Cardiac fibroblast (primary cell): ENCODE measurements around the gene IFT57.
A peak's percentile ranks its signal among the peaks of the same experiment; 100 is the strongest.

Source experiments
- DNase-seq, 2 donors: peaks; one replicate each; pipeline versions ENCODE4 v3.0.0 to v3.0.0-alpha.2; 2010; ENCODE audit warnings: low read depth in 2 of 2
- H3K4me3 ChIP-seq, 2 donors: replicated peaks in 1 of 2; 1 replicate in 1 of 2; 2 replicates in 1 of 2; pipeline ENCODE4 v1.5.1; 2011; ENCODE audit warnings: low read depth in 2 of 2, low read length in 2 of 2, mild to moderate bottlenecking in 2 of 2, moderate library complexity in 1 of 2
- TF ChIP-seq, protein P1 (sequence below): IDR thresholded peaks from one replicate; pipeline ENCODE4 v1.5.1; 2011; ENCODE audit warnings: low read depth, mild to moderate bottlenecking, low read length, inconsistent platforms

The IFT57 gene

DNA sequence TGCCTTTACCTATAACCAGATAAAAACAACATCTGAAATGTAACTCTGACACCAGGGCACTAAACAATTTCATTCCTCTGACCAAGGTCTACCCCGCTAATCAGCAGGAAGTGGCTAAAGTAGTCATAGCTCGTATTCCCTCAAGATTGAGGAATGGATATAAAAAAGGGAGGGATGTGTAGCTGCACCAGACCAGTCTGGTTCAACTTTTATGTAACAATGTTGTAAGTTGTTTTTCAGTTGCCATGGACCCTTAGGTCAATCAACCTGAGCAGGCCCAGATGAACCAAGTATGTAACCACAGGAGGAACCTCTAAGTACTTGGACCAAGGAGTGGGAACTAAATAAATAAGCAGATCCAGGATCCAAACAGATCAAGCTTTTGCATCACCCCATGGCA lies 28.4 kb upstream of the IFT57 start:
- DNase-seq: peak; percentile 12 to 18
- no peak overlapping the region for H3K4me3 ChIP-seq
- TF ChIP-seq, protein P1, sequence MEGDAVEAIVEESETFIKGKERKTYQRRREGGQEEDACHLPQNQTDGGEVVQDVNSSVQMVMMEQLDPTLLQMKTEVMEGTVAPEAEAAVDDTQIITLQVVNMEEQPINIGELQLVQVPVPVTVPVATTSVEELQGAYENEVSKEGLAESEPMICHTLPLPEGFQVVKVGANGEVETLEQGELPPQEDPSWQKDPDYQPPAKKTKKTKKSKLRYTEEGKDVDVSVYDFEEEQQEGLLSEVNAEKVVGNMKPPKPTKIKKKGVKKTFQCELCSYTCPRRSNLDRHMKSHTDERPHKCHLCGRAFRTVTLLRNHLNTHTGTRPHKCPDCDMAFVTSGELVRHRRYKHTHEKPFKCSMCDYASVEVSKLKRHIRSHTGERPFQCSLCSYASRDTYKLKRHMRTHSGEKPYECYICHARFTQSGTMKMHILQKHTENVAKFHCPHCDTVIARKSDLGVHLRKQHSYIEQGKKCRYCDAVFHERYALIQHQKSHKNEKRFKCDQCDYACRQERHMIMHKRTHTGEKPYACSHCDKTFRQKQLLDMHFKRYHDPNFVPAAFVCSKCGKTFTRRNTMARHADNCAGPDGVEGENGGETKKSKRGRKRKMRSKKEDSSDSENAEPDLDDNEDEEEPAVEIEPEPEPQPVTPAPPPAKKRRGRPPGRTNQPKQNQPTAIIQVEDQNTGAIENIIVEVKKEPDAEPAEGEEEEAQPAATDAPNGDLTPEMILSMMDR: no peak

DNA sequence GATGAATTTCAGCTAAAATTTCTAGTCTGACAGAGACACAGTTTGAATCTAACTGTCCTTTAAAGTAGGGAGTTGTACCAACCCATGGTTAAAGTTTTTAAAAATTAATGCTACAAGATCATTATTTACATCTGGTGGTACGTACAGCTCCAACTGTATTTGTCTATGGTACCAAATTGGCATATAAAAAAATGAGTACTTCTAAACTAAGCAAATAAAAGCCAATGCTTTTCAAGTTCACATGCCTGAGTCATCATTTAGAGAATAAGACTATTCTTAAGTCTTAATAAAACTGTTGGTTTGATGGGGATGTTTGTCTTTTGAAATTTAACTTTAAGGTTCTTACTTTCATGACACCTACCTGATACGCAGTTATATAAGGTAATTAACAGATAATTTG lies 21.0 kb upstream of the IFT57 start:
- no peak for DNase-seq
- TF ChIP-seq, protein P1: no peak
- H3K4me3 ChIP-seq: no peak overlapping the region

DNA sequence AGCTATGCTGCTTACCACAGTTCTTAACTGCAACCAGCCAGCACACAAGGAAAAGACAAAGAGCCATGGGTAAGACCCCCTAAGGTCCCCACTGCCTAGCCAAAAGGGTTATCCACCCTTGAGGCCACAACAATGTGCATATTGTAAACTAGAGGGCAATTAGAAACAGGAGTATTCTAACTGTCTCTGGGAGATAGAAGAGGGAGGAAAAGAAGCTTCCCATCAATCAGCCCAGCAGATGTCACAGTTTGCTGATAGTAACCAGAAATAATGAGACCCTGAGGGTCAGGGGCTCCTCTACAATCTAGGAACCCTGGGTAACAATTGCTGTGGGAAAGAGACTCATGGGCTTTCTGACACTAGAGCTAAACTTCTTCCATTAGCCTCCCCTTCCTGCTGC lies 20.6 kb upstream of the IFT57 start:
- DNase-seq: no peak
- no peak overlapping the region for H3K4me3 ChIP-seq
- TF ChIP-seq, protein P1: no peak

DNA sequence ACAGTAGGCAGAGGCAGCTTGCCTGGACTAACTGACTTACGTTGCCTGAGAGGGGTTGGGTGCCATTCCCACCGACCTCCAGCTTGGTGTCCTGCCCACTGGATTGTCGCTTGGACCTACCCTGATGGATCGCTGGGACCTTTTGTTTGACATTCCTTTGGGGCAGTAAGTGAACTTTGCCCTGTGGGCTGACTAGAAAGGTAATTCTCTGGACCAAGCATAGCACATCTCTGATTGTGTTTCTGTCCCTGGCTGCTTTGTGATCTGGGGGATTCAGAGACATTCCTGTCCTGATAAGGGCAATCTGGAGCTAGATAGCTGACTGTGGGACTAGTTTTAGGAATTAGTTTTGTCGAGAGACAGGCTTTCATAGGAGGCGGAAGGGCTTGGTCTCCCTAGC lies 19.5 kb upstream of the IFT57 start:
- DNase-seq: no peak
- TF ChIP-seq, protein P1: no peak
- H3K4me3 ChIP-seq: no peak overlapping the region

DNA sequence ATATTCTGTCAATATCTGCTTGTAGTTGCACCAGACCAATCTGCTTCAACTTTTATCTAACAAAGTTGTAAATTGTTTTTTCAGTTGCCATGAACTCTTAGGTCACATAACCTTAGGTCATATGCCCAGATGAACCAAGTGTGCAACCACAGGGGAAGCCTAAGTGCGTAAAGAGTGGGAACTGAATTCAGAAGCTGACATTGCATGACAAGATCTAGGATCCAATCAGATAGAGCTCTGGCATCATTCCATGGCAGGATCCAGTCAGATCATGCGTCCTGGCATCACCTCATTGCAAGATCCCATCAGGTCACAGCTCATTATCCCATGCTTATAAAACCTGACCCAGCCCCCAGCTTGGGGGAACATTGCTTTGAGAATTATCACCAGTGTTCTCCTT lies 18.9 kb upstream of the IFT57 start:
- no peak overlapping the region for H3K4me3 ChIP-seq
- no peak for DNase-seq
- TF ChIP-seq, protein P1: no peak

DNA sequence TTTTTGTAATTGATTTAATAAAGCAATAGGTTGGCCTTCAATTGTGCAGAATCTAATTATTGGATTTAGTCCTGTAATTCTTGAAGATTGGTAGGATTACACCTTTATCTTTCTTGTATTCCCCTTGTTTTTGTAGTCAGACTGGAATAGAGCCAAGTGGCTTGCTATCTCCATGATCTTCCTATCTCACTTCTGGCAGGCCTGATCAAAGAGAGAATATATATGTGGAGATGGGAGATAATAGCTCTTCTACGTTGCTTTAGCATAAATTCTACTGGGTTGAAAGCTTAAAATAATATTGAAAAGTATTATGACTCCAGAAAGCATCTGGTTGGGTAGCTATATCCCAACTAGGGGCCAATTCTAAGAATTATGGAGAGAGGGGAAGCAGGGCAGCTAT lies 16.9 kb upstream of the IFT57 start:
- no peak for DNase-seq
- TF ChIP-seq, protein P1: no peak
- no peak overlapping the region for H3K4me3 ChIP-seq

DNA sequence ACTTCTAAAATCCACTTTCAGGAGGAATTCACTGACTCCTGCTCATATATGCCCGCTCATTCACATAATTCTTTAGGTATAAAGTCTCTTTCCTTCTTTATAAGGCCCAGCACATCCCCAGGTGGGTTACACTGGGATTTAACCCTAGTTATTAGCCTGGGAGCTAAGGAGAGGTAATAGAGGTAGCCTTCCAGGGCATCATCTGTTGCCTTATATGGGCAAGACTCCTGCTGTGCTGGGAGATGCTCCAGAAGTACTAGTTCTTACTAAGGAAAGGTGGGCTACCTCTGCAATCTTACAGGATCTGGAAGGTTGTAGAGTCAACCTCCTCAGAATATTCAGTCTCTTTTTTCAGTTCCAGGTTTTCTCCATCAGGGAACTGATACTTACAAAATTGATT lies 13.1 kb upstream of the IFT57 start:
- DNase-seq: no peak
- no peak overlapping the region for H3K4me3 ChIP-seq
- TF ChIP-seq, protein P1: no peak
